Memory B cell (primary cell): Measurements from ENCODE around the gene ETV2.
"Not testable (repeated sequence)": the region's sequence is repeated elsewhere in the genome, so short reads cannot be mapped to it uniquely, and the experiment has no call there.

ENCODE experiments used
- ATAC-seq: fragments of 150-1000 bp; cut with Tn5 transposase; 2 replicates; pipeline ENCODE4 v1.10.0; 2021; ENCODE audit warnings: low read depth, mild to moderate bottlenecking, moderate library complexity
- DNase-seq, 2 donors: peaks; one replicate each; pipeline ENCODE4 v3.0.0; 2022; ENCODE audit warnings: low spot score in 2 of 2
- H3K27ac Mint-ChIP-seq: one replicate; pipeline ENCODE4 v1.8.0; 2022; ENCODE audit warnings: mild to moderate bottlenecking, moderate library complexity, mixed read lengths
- H3K27me3 Mint-ChIP-seq: one replicate; pipeline ENCODE4 v1.8.0; 2022; ENCODE audit warnings: mixed read lengths
- H3K36me3 Mint-ChIP-seq: one replicate; pipeline ENCODE4 v1.8.0; 2022; ENCODE audit warnings: mild to moderate bottlenecking, mixed read lengths
- H3K4me1 Mint-ChIP-seq: one replicate; pipeline ENCODE4 v1.8.0; 2022; ENCODE audit warnings: mixed read lengths
- H3K4me3 Mint-ChIP-seq: one replicate; pipeline ENCODE4 v1.8.0; 2022; ENCODE audit warnings: mild to moderate bottlenecking, moderate library complexity, mixed read lengths
- H3K9me3 Mint-ChIP-seq: one replicate; pipeline ENCODE4 v1.8.0; 2022; ENCODE audit warnings: mixed read lengths

The ETV2 gene

GRCh38 chr19:35657904-35658700 is 16.6 kb downstream of the ETV2 start:
- DNase-seq, result no peak

DNA sequence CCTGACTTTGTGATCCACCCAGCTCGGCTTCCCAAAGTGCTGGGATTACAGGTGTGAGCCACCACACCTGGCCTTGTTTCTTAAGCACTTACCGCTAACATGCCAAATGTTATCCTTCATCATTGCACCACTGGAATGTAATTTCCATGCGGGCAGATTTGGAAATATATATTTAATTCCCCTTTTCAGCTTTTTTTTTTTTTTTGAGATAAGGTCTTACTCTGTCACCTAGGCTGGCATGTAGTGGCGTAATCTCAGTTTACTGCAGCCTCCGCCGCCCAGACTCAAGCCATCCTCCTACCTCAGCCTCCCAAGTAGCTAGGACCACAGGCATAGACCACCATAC is 20.4 kb downstream of the ETV2 start:
- Mint-ChIP-seq H3K27me3 (no peaks in the 10 kb centered on the region), H3K36me3 (peaks cover 26% of the 10 kb centered on the region), H3K4me1 (peaks cover 2% of the 10 kb centered on the region), H3K27ac (no peak overlapping the region), H3K9me3 (no peaks in the 10 kb centered on the region), H3K4me3 (no peak overlapping the region)
- ATAC-seq (no peak), DNase-seq (no peak)

More at GRCh38 chr19:35657904-35658700, 16.6 kb downstream of the ETV2 start:
- Mint-ChIP-seq H3K4me3 (no peak overlapping the region), H3K36me3 (peaks cover 34% of the 10 kb centered on the region), H3K4me1 (peaks cover 7% of the 10 kb centered on the region), H3K27me3 (no peaks in the 10 kb centered on the region), H3K27ac (no peak overlapping the region), H3K9me3 (no peaks in the 10 kb centered on the region)
- ATAC-seq, result no peak

GRCh38 chr19:35663981-35664380 is 22.4 kb downstream of the ETV2 start:
- H3K36me3 Mint-ChIP-seq, result peaks cover 17% of the 10 kb centered on the region
- ATAC-seq (no peak), DNase-seq (no peak)
- no peak overlapping the region for H3K27ac Mint-ChIP-seq
- peaks cover 2% of the 10 kb centered on the region for H3K4me1 Mint-ChIP-seq
- no peak overlapping the region for H3K4me3 Mint-ChIP-seq
- no peaks in the 10 kb centered on the region for H3K27me3 Mint-ChIP-seq
- H3K9me3 Mint-ChIP-seq, result no peaks in the 10 kb centered on the region

- Mint-ChIP-seq H3K9me3 (no peaks in the 10 kb centered on the region), H3K27me3 (peaks cover 4% of the 10 kb centered on the region), H3K36me3 (peaks cover 14% of the 10 kb centered on the region), H3K4me1 (peaks cover 2% of the 10 kb centered on the region), H3K4me3 (no peak overlapping the region), H3K27ac (no peak overlapping the region)
- DNase-seq, result no peak
- no peak for ATAC-seq
These were observed 23.6 kb downstream of the ETV2 start for GRCh38 chr19:35665157-35665556.

DNA sequence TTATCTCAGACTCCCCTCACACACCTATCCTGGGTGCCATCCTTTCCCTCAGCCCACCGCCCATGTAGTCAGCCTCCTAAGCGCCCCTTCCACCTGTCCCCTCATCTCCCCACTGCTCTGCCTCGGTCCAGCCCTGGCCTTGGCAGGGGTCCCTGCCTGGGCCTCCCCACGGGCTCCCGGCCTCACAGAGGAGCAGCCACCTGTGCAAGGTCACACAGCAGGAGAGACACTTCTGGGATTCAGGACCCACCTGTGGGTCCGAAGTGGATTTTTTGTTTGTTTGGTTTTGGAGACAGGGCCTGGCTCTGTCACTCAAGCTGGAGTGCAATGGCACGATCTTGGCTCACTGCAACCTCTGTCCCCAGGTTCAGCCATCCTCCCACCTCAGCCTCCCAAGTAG is 24.1 kb downstream of the ETV2 start:
- Mint-ChIP-seq H3K4me1 (peaks cover 2% of the 10 kb centered on the region), H3K36me3 (peaks cover 14% of the 10 kb centered on the region), H3K4me3 (no peak overlapping the region), H3K27ac (no peak overlapping the region), H3K27me3 (peaks cover 5% of the 10 kb centered on the region), H3K9me3 (no peaks in the 10 kb centered on the region)
- no peak for DNase-seq
- ATAC-seq, result no peak

DNA sequence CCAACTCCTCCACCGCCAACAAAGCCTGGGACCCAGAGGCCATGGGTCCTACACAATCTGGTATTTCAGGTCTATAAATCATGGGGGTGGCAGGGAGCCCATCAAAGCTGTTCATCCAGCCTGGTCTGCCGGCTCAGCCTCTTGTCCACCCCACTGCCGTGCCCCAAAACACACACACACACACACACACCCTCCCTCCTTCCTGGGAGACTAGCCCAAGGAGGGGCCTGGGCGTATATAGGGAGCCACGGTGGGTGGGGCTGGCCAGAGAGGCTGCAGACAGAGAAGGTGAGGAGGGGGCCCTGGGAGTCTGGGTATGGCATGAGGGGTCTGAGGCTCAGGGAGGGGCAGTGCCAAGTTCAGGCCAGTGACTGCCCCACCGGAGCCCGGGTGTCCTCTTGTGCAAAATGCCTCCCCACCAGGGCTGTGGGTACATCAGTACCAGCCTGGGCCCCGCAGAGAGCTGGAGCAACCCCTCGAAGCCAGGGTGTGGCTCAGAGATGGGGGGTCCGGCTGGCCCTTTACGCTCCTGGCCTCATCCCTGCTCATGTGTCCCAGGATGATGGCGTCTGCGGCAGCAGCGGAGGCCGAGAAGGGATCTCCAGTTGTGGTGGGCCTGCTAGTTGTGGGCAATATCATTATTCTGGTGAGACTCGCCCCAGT is 24.8 kb downstream of the ETV2 start, which contains the start of gene UPK1A:
Gene UPK1A (plus strand): TSS at position 267 of the 663 bp plus-strand sequence. CDS start 296 bp downstream, at position 563.
- no peak for DNase-seq
- H3K9me3 Mint-ChIP-seq, result no peaks in the 10 kb centered on the region

DNA sequence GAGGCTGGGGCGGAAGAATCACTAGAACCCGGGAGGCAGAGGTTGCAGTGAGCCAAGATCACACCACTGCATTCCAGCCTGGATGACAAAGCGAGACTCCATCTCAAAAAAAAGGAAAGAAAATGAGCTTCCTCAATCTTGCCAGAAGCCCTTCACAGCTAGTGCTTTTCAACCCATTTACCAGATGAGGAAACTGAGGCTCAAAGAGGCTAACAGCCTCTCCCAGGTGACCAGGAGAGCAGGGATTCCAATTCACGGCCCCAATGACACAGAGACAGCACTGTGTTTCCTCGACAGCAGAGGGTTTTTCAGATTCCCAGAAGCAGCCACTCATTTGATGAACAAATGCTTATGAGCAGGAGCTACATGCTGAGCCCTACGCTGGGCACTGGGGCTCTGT is 28.0 kb downstream of the ETV2 start:
- Mint-ChIP-seq H3K27me3 (peaks cover 19% of the 10 kb centered on the region), H3K36me3 (no peaks in the 10 kb centered on the region), H3K9me3 (no peaks in the 10 kb centered on the region), H3K4me3 (no peak overlapping the region), H3K27ac (no peak overlapping the region), H3K4me1 (peaks cover 7% of the 10 kb centered on the region)
- ATAC-seq (no peak), DNase-seq (no peak)

More for the DNA sequence above, 24.8 kb downstream of the ETV2 start, which contains the start of gene UPK1A:
- Mint-ChIP-seq H3K36me3 (peaks cover 11% of the 10 kb centered on the region), H3K4me3 (no peak within 1 kb of the TSS), H3K4me1 (peaks cover 2% of the 10 kb centered on the region), H3K27me3 (peaks cover 6% of the 10 kb centered on the region), H3K27ac (no peak within 1 kb of the TSS)
- no peak for ATAC-seq

DNA sequence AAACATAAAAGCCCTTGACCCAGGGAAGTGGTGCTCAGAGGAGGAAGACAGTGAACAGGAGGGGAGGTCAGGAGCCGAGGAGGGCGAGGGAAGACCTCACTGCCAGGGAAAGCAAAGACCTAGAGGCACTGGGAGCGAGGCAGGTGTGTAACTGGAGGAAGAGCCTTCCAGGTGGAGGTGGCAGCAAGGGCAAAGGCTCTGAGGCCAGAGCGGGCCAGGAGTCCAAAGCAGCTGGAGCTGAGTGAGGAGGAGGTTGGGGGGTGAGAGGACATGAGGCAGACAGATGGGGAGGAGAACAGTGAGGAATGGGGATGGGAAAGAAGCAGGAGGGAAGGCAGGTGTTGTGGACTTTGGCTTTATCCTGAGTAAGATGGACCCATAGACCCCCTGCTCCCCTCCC is 28.4 kb downstream of the ETV2 start:
- no peak overlapping the region for H3K4me3 Mint-ChIP-seq
- no peak overlapping the region for H3K27ac Mint-ChIP-seq
- DNase-seq (no peak), ATAC-seq (no peak)
- H3K36me3 Mint-ChIP-seq, result no peaks in the 10 kb centered on the region
- H3K27me3 Mint-ChIP-seq, result peaks cover 20% of the 10 kb centered on the region
- no peaks in the 10 kb centered on the region for H3K9me3 Mint-ChIP-seq
- peaks cover 7% of the 10 kb centered on the region for H3K4me1 Mint-ChIP-seq

DNA sequence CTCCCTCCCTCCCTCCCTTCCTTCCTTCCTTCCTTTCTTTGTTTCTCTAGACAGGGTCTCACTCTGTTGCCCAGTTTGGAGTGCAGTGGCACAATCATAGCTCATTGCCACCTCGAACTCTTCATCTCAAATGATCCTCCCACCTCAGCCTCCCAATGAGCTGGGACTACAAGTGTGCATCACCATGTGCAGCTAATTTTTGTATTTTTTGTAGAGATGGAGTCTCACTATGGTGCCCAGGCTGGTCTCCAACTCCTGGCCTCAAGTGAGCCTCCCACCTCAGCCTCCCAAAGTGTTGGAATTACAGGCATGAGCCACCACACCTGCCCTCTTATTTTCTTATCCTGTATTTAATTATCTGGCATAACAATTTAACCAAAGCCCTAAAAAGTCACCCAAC is 29.1 kb downstream of the ETV2 start:
- no peak overlapping the region for H3K4me3 Mint-ChIP-seq
- no peak overlapping the region for H3K27ac Mint-ChIP-seq

DNA sequence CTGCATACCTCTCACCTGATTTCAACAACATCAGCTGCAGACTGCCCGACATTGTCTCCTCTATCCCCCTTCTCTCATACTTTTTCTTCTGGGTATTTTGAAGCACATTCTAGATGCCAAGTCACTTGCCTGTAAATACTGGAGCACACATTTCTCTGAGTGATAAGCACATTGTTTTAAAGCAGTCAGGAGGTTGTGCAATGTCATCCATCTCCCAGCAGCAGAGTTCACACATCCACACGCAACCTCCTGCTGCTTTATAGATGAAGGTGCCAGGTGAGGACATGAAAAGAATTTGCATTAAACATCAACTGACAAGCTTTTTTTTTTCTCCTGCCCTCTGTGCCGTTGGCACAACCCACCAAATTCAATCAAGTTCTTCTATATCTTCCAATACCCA is 30.3 kb downstream of the ETV2 start:
- H3K4me1 Mint-ChIP-seq, result peaks cover 7% of the 10 kb centered on the region
- H3K36me3 Mint-ChIP-seq, result no peaks in the 10 kb centered on the region
- no peak overlapping the region for H3K27ac Mint-ChIP-seq
- H3K4me3 Mint-ChIP-seq, result no peak overlapping the region
- H3K9me3 Mint-ChIP-seq, result no peaks in the 10 kb centered on the region
- DNase-seq (no peak), ATAC-seq (no peak)
- peaks cover 26% of the 10 kb centered on the region for H3K27me3 Mint-ChIP-seq

More for the DNA sequence above, 29.1 kb downstream of the ETV2 start:
- Mint-ChIP-seq H3K27me3 (peaks cover 20% of the 10 kb centered on the region), H3K36me3 (no peaks in the 10 kb centered on the region), H3K9me3 (no peaks in the 10 kb centered on the region), H3K4me1 (peaks cover 7% of the 10 kb centered on the region)
- ATAC-seq (no peak), DNase-seq (no peak)

DNA sequence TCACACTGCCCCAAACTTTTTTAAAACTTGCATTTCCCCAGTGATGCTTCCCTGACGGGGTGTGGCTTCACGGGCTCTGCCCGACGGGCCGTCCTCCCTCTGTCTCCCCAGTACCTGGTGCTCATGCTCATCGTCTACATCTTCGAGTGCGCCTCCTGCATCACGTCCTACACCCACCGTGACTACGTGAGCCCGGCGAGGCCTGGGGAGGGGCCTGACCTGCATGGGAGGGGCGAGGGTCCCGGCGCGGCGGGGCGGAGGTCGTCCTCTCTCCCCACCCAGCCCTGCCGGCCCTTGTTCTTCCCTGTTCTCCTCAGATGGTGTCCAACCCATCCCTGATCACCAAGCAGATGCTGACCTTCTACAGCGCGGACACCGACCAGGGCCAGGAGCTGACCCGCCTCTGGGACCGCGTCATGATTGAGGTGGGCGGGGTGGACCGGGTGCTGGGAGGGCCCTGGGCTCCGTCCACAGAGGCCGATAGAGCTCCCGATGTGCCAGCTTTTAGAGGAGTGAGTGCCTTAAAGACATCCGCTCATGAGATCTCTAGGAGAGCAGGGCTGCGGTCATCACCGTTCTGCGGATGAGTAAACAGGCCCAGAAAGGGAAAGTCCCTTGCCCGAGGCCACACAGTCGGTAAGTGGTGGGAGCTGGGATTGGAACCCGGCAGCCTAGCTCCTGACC is 31.7 kb downstream of the ETV2 start:
- Mint-ChIP-seq H3K4me1 (peaks cover 7% of the 10 kb centered on the region), H3K4me3 (peak overlapping the region; percentile 74), H3K27ac (no peak overlapping the region), H3K27me3 (peaks cover 31% of the 10 kb centered on the region), H3K36me3 (no peaks in the 10 kb centered on the region), H3K9me3 (no peaks in the 10 kb centered on the region)
- DNase-seq, result no peak
- ATAC-seq, result peak; percentile 75

DNA sequence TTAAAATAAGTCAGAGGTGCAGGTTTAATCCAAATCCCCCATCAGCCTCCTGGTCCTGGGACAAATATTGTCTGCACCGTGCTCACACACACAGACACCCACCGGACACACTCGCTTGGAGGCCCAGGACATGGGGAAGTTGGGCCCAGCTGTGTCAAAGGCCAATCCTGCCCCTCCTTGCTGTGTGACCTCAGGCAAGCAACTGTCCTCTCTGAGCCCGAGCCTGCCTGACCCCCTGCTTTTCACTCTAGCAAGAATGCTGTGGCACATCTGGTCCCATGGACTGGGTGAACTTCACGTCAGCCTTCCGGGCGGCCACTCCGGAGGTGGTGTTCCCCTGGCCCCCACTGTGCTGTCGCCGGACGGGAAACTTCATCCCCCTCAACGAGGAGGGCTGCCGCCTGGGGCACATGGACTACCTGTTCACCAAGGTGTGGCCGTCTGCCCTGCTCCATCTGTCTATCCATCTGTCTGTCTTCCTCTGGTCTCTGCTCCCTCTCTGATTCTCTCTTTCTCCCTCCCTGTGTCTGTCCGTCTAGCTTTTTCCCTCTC is 34.1 kb downstream of the ETV2 start:
- no peaks in the 10 kb centered on the region for H3K9me3 Mint-ChIP-seq

DNA sequence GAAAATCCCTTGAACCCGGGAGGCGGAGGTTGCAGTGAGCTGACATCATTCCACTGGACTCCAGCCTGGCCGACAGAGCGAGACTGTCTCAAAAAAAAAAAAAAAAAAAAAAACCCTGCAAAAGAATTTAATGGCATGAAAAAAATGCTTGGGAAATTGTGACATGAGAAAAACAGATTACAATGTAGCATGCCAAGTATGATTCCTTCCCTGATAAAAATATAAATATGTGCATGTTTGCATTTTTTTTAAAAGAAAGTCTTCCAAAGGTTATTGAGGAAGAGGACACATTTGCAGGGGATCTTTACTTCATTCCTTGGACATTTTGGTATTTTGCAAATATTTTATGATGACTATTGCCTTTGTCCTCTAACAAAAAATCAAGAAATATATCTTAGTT is 48.3 kb downstream of the ETV2 start:
- Mint-ChIP-seq H3K4me1 (peaks cover 3% of the 10 kb centered on the region), H3K4me3 (no peak overlapping the region), H3K27ac (no peak overlapping the region), H3K9me3 (no peaks in the 10 kb centered on the region), H3K36me3 (no peaks in the 10 kb centered on the region), H3K27me3 (no peaks in the 10 kb centered on the region)
- no peak for ATAC-seq
- no peak for DNase-seq

More for the DNA sequence above, 34.1 kb downstream of the ETV2 start:
- Mint-ChIP-seq H3K4me3 (no peak overlapping the region), H3K4me1 (peaks cover 7% of the 10 kb centered on the region), H3K27ac (no peak overlapping the region), H3K27me3 (peaks cover 25% of the 10 kb centered on the region), H3K36me3 (no peaks in the 10 kb centered on the region)
- ATAC-seq (no peak), DNase-seq (no peak)

DNA sequence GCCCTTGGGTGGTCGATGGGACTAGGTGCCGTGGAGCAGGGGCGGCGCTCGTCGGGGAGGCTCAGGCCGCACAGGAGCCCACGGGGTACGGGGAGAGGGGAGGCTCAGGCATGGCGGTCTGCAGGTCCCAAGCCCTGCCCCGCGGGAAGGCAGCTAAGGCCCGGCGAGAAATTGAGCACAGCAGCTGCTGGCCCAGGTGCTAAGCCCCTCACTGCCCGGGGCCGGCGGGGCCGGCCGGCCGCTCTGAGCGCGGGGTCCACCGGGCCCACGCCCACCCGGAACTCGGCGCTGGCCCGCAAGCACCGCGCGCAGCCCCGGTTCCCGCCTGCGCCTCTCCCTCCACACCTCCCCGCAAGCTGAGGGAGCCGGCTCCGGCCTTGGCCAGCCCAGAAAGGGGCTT is 49.6 kb downstream of the ETV2 start:
- ATAC-seq, DNase-seq, H3K27me3 Mint-ChIP-seq, H3K27ac Mint-ChIP-seq, H3K4me3 Mint-ChIP-seq, H3K9me3 Mint-ChIP-seq, H3K4me1 Mint-ChIP-seq, H3K36me3 Mint-ChIP-seq: not testable (repeated sequence)
